Mammary epithelial cell (primary cell): ENCODE data around the gene ADD2.

ENCODE experiments used
- CTCF ChIP-seq, 2 donors: IDR thresholded peaks in 1 of 2; conservative IDR thresholded peaks in 1 of 2; 2 replicates each; pipeline ENCODE4 v1.5.1; 2011 to 2012; ENCODE audit warnings: inconsistent platforms in 2 of 2, low read length in 2 of 2, mild to moderate bottlenecking in 2 of 2, control low read depth in 1 of 2, low read depth in 1 of 2; ENCODE audit not compliant: insufficient read depth in 1 of 2; ENCODE audit errors: extremely low read depth in 1 of 2
- EZH2 ChIP-seq: IDR thresholded peaks from 2 replicates; pipeline ENCODE4 v1.6.1; 2012; ENCODE audit warnings: low read length, inconsistent platforms, borderline replicate concordance

GRCh38 chr2:70659551-70659950 lies 108.4 kb downstream of the ADD2 start:
- TF ChIP-seq CTCF (conservative IDR thresholded peaks at IDR 0.05 in 1 of 2, IDR thresholded peaks at IDR 0.05 in 1 of 2; ENCODE audit: extremely low read depth in 1 of 2, insufficient read depth in 1 of 2, low read depth in 1 of 2, low read length in 2 of 2) (no peak), EZH2 (no peak)
